ENCODE results near the gene RSPH1. TPM values are rescaled to one million over a fixed set of nuclear protein-coding genes. Genes with fewer than 3 reads are reported as not detected.

The RSPH1 gene
- total RNA-seq, 1 donor, result not detected

DNA sequence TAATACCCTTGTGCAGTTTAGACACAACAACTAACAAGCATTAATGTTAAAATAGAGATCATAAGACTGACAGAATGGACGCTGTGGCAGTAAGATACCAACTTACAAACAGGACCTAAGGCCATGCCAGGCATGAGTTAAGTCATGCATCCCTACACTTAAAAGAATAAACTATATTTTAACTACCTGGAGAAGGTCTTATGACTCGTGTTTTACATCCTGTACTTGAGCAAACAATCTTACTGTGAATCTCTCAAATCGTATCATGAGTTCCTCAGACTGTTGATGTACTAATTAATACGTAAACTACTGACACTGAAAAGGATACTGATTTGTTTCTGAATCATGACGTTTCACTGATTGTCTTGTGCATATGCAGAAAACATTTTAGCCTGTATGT is 2.0 kb upstream of the RSPH1 start:
- Histone ChIP-seq H3K4me1 (ENCODE audit: insufficient read depth, low read length) (peaks cover 12% of the 10 kb centered on the region), H3K4me3 (ENCODE audit: insufficient read depth, low read length) (no peak overlapping the region), H4K20me1 (ENCODE audit: insufficient read depth, low read length) (no peaks in the 10 kb centered on the region), H3K27ac (ENCODE audit: low read depth, low read length) (no peak overlapping the region), H3K4me2 (ENCODE audit: insufficient read depth, low read length) (no peak overlapping the region), H3K9me3 (ENCODE audit: low read depth, low read length) (no peaks in the 10 kb centered on the region), H2AFZ (ENCODE audit: low read length) (no peak overlapping the region), H3K36me3 (ENCODE audit: insufficient read depth, low read length) (no peaks in the 10 kb centered on the region), H3K79me2 (ENCODE audit: insufficient read depth, low read length) (no peaks in the 10 kb centered on the region), H3K27me3 (ENCODE audit: insufficient read depth, low read length) (no peaks in the 10 kb centered on the region)
- DNase-seq (ENCODE audit: insufficient read length, low spot score, missing footprints), result no peak
- TF ChIP-seq, protein P1, sequence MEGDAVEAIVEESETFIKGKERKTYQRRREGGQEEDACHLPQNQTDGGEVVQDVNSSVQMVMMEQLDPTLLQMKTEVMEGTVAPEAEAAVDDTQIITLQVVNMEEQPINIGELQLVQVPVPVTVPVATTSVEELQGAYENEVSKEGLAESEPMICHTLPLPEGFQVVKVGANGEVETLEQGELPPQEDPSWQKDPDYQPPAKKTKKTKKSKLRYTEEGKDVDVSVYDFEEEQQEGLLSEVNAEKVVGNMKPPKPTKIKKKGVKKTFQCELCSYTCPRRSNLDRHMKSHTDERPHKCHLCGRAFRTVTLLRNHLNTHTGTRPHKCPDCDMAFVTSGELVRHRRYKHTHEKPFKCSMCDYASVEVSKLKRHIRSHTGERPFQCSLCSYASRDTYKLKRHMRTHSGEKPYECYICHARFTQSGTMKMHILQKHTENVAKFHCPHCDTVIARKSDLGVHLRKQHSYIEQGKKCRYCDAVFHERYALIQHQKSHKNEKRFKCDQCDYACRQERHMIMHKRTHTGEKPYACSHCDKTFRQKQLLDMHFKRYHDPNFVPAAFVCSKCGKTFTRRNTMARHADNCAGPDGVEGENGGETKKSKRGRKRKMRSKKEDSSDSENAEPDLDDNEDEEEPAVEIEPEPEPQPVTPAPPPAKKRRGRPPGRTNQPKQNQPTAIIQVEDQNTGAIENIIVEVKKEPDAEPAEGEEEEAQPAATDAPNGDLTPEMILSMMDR (IDR thresholded peaks at IDR 0.05; ENCODE audit: extremely low read depth, low read depth, low read length), result no peak

DNA sequence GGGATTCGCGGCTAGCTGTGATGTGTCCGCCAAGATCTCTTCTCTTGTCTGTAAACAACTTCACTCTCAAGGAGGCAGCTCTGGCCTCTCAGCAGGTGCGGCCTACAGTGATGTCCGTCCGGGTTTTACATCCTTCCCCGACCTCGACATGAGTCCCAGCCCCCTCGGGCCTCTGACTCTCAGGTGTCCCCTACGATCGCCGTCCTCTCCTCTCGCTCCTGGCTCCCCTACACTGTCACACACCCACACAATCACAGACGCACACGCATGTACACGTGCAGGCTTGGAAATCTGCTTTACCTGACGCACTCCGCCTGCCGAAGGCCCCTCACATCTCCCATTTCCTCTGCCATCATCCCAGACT is 797 bp upstream of the RSPH1 start:
- peaks cover 12% of the 10 kb centered on the region for H3K4me1 ChIP-seq (ENCODE audit: insufficient read depth, low read length)
- H3K27me3 ChIP-seq (ENCODE audit: insufficient read depth, low read length), result no peaks in the 10 kb centered on the region
- peak overlapping the region; percentile 98 for H2AFZ ChIP-seq (ENCODE audit: low read length)
- peak overlapping the region; percentile 44 for H3K27ac ChIP-seq (ENCODE audit: low read depth, low read length)
- TF ChIP-seq, protein P1 (IDR thresholded peaks at IDR 0.05; ENCODE audit: extremely low read depth, low read depth, low read length), result no peak
- no peak for DNase-seq (ENCODE audit: insufficient read length, low spot score, missing footprints)
- H3K9me3 ChIP-seq (ENCODE audit: low read depth, low read length), result no peaks in the 10 kb centered on the region
- H3K4me2 ChIP-seq (ENCODE audit: insufficient read depth, low read length), result peak overlapping the region; percentile 97
- H4K20me1 ChIP-seq (ENCODE audit: insufficient read depth, low read length), result no peaks in the 10 kb centered on the region
- no peaks in the 10 kb centered on the region for H3K36me3 ChIP-seq (ENCODE audit: insufficient read depth, low read length)
- peak overlapping the region; percentile 82 for H3K4me3 ChIP-seq (ENCODE audit: insufficient read depth, low read length)
- H3K79me2 ChIP-seq (ENCODE audit: insufficient read depth, low read length), result no peaks in the 10 kb centered on the region

DNA sequence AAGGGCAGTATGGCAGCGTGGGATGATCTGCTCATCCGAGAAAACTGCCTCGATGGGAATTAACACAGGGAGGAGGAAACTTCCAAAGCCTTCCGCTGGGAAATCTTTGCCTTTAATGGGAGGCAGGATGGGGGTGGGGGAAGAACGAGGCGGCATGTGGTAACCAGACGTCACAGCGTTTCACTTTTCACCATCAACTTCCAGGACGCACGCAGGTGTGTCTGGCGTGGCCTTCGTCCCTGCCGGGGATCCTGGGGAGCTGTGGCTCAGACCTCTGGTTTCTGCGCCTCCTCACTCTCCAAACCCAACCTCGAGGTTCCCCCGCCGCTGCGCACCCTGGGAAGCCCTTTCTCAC is 282 bp downstream of the RSPH1 start:
- TF ChIP-seq, protein P1 (IDR thresholded peaks at IDR 0.05; ENCODE audit: extremely low read depth, low read depth, low read length), result no peak
- Histone ChIP-seq H3K79me2 (ENCODE audit: insufficient read depth, low read length) (no peaks in the 10 kb centered on the region), H3K4me3 (ENCODE audit: insufficient read depth, low read length) (peak overlapping the region; percentile 82), H4K20me1 (ENCODE audit: insufficient read depth, low read length) (no peaks in the 10 kb centered on the region), H3K27ac (ENCODE audit: low read depth, low read length) (peak overlapping the region; percentile 12), H3K4me1 (ENCODE audit: insufficient read depth, low read length) (peaks cover 12% of the 10 kb centered on the region), H3K27me3 (ENCODE audit: insufficient read depth, low read length) (no peaks in the 10 kb centered on the region), H3K36me3 (ENCODE audit: insufficient read depth, low read length) (no peaks in the 10 kb centered on the region), H3K4me2 (ENCODE audit: insufficient read depth, low read length) (peak overlapping the region; percentile 97), H2AFZ (ENCODE audit: low read length) (peak overlapping the region; percentile 96), H3K9me3 (ENCODE audit: low read depth, low read length) (no peaks in the 10 kb centered on the region)
- DNase-seq (ENCODE audit: insufficient read length, low spot score, missing footprints), result no peak

DNA sequence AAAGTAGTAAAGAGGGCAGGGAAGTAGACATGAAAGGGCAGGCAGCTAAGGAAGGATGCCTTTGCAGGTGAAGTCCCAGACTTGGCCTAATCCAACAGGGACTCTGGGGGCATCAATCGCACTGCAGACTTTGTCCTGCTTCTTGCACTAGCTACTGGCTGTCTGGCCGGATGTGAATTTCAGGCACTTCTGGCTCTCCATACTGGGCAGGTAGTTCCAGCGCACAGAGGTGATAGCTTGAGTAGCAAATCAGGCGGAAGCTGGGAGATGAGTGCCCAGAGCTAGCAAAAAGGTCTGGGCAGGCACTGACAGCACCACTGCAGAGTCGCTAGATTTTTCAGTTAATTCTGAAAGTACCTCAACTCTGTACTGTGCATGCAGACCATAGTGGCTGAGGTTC is 997 bp downstream of the RSPH1 start:
- TF ChIP-seq, protein P1 (IDR thresholded peaks at IDR 0.05; ENCODE audit: extremely low read depth, low read depth, low read length), result no peak
- H3K4me2 ChIP-seq (ENCODE audit: insufficient read depth, low read length), result peak overlapping the region; percentile 97
- DNase-seq (ENCODE audit: insufficient read length, low spot score, missing footprints), result no peak
- no peak overlapping the region for H3K4me3 ChIP-seq (ENCODE audit: insufficient read depth, low read length)
- H3K79me2 ChIP-seq (ENCODE audit: insufficient read depth, low read length), result no peaks in the 10 kb centered on the region
- H3K27ac ChIP-seq (ENCODE audit: low read depth, low read length), result no peak overlapping the region
- H3K27me3 ChIP-seq (ENCODE audit: insufficient read depth, low read length), result no peaks in the 10 kb centered on the region
- no peak overlapping the region for H2AFZ ChIP-seq (ENCODE audit: low read length)
- no peaks in the 10 kb centered on the region for H3K9me3 ChIP-seq (ENCODE audit: low read depth, low read length)
- H4K20me1 ChIP-seq (ENCODE audit: insufficient read depth, low read length), result no peaks in the 10 kb centered on the region
- H3K36me3 ChIP-seq (ENCODE audit: insufficient read depth, low read length), result no peaks in the 10 kb centered on the region
- peaks cover 12% of the 10 kb centered on the region for H3K4me1 ChIP-seq (ENCODE audit: insufficient read depth, low read length)
